ENCODE data around the gene LEAP2. TPM values are rescaled to one million over a fixed set of nuclear protein-coding genes. Genes with fewer than 3 reads are reported as not detected.

Gene LEAP2
- total RNA-seq, 1 experiment from 2014 or later = 1.4 TPM

GRCh38 chr5:132850066-132850465 is 23.4 kb upstream of the LEAP2 start:
- Histone ChIP-seq H3K4ac (ENCODE audit: low read depth, low read length) (no peak overlapping the region), H3K79me1 (ENCODE audit: insufficient read depth, low read depth, low read length, poor library complexity, severe bottlenecking) (no peaks in the 10 kb centered on the region), H3K18ac (ENCODE audit: insufficient read length, low read depth, low read length) (no peak overlapping the region), H2BK15ac (ENCODE audit: low read depth, low read length) (no peak overlapping the region), H3K23me2 (ENCODE audit: insufficient read length, low read depth, low read length, poor library complexity, severe bottlenecking) (no peaks in the 10 kb centered on the region), H2BK20ac (ENCODE audit: low read depth, low read length, poor library complexity, severe bottlenecking) (no peak overlapping the region), H4K5ac (ENCODE audit: insufficient read length, low read depth, low read length) (no peak overlapping the region), H3T11ph (ENCODE audit: low read length) (no peak overlapping the region), H3K9ac (ENCODE audit: extremely low read depth, insufficient read length, low read length) (no peak overlapping the region), H3K27ac (ENCODE audit: insufficient read length, low read depth, low read length) (no peak overlapping the region), H2BK12ac (ENCODE audit: insufficient read length, low read depth, low read length) (no peak overlapping the region), H4K91ac (ENCODE audit: insufficient read length, low read depth, low read length) (no peak overlapping the region), H3K9me3 (ENCODE audit: control insufficient read depth, low read depth, low read length) (no peaks in the 10 kb centered on the region), H3K4me1 (ENCODE audit: insufficient read depth, low read length) (no peaks in the 10 kb centered on the region), H3K4me2 (ENCODE audit: insufficient read depth, insufficient read length, low read length) (no peak overlapping the region), H4K8ac (replicated peaks; ENCODE audit: insufficient read length, low read depth, low read length) (no peak overlapping the region), H3K27me3 (ENCODE audit: insufficient read depth, low read length) (no peaks in the 10 kb centered on the region), H3K56ac (ENCODE audit: insufficient read length, low read depth, low read length) (no peak overlapping the region), H2AK5ac (ENCODE audit: insufficient read length, low read length) (no peak overlapping the region), H3K14ac (ENCODE audit: insufficient read depth, low read length) (no peak overlapping the region), H2AFZ (ENCODE audit: low read length) (no peak overlapping the region), H2BK5ac (ENCODE audit: insufficient read length, low read length) (no peak overlapping the region), H3K23ac (ENCODE audit: insufficient read length, low read depth, low read length) (no peak overlapping the region), H3K79me2 (ENCODE audit: insufficient read depth, low read length) (no peaks in the 10 kb centered on the region), H4K20me1 (ENCODE audit: control insufficient read depth, insufficient read depth, insufficient read length) (no peaks in the 10 kb centered on the region), H2BK120ac (ENCODE audit: low read depth, low read length, poor library complexity, severe bottlenecking) (no peak overlapping the region)
- Mint-ChIP-seq H3K4me1 (peaks cover 3 to 8% of the 10 kb centered on the region in 2 experiments; a peak in 3 of 4 replicates), H3K9me3 (no peaks in the 10 kb centered on the region), H3K27ac (no peak overlapping the region), H3K4me3 (no peak overlapping the region), H3K27me3 (ENCODE audit: low read depth) (no peaks in the 10 kb centered on the region), H3K36me3 (ENCODE audit: insufficient read depth in 1 of 3, low read depth in 3 of 3) (no peaks in the 10 kb centered on the region)
- WGBS (ENCODE audit: extremely low coverage, insufficient read length, low lambda C conversion rate) = no CpG with 5 or more reads among the region's 2 CpGs
- no peak for TF ChIP-seq CTCF (conservative IDR thresholded peaks at IDR 0.05)
- no peak for DNase-seq

Measured in H9 (cell line).